K562 (cell line): Measurements from ENCODE around the gene MCC. TPM values are rescaled to one million over a fixed set of nuclear protein-coding genes. Genes with fewer than 3 reads are reported as not detected.

Experiments
- ATF3 ChIP-seq, 2 experiments: fragments of 450-650 bp in 1 of 2; sonication (generic) in 1 of 2; formaldehyde crosslinking in 1 of 2; IDR thresholded peaks in 1 of 2; conservative IDR thresholded peaks in 1 of 2; 2 replicates each; pipeline versions ENCODE4 v1.6.1 to v1.8.1; 2016 to 2023; ENCODE audit warnings: mild to moderate bottlenecking in 2 of 2, moderate library complexity in 2 of 2, inconsistent platforms in 1 of 2, missing genetic modification reagents in 1 of 2
- ETV5 ChIP-seq: sonication (generic); formaldehyde crosslinking; IDR thresholded peaks from 2 replicates; pipeline ENCODE4 v1.4.0; 2020; ENCODE audit warnings: low read depth, mild to moderate bottlenecking, missing genetic modification reagents
- FOSL1 ChIP-seq: fragments of 200-800 bp; sonication (Bioruptor generic); conservative IDR thresholded peaks from 2 replicates; pipeline ENCODE4 v1.6.1; 2016; ENCODE audit warnings: missing genetic modification characterization, missing compliant biosample characterization
- SETDB1 ChIP-seq: IDR thresholded peaks from one replicate; pipeline ENCODE4 v1.6.1; 2012; ENCODE audit warnings: low read length, control low read depth, inconsistent platforms
- ZNF407 ChIP-seq: fragments of 450-650 bp; IDR thresholded peaks from 2 replicates; pipeline ENCODE4 v1.6.1; 2016; ENCODE audit warnings: low read depth
- polyA plus RNA-seq, 8 experiments: library from polyadenylated mRNA; depleted of rRNA in 4 of 8; stranded (reverse) in 5 of 8; unstranded in 3 of 8; fragments of >200 nt; fragmentation: Nextera tagmentation in 2 of 8; fragmentation: Illumina TruSeq in 1 of 8; extraction: Ambion mirVana in 2 of 8; extraction: Trizol in 1 of 8; gene quantifications; 2 replicates each; pipeline versions ENCODE4 v1.2.1 to v1.2.3, GENCODE V29; 2011 to 2014; ENCODE audit warnings: inconsistent platforms in 1 of 8, missing spikeins in 1 of 8
- total RNA-seq, 7 experiments: library from RNA; depleted of rRNA in 6 of 7; stranded (reverse); fragments of >200 nt in 6 of 7; fragmentation: Illumina TruSeq in 2 of 7; extraction: Trizol in 2 of 7; gene quantifications; 2 replicates each; pipeline versions ENCODE4 v1.2.1 to v1.2.3, GENCODE V29; 2011 to 2021; ENCODE audit warnings: low replicate concordance in 1 of 7

The MCC gene
- total and polyA plus RNA-seq, 9 of the 15 experiments (the other 6 are each of a cell fraction or from before 2014, with no cell fraction given), result 0.04 to 0.24 (median 0.06) TPM; not detected in 1

- no peak for TF ChIP-seq ZNF407
- TF ChIP-seq SETDB1, result no peak
- TF ChIP-seq ETV5, result no peak
- TF ChIP-seq FOSL1 (tag), result no peak
- TF ChIP-seq ATF3 (IDR thresholded peaks at IDR 0.05), result no peak
- no peak for TF ChIP-seq ATF3 (CRISPR knock-in tag; conservative IDR thresholded peaks at IDR 0.05)
These were observed 254.6 kb downstream of the MCC start (continued) for GRCh38 chr5:113233606-113234005.
